ENCODE measurements around the gene SPINT1. TPM values are rescaled to one million over a fixed set of nuclear protein-coding genes. Genes with fewer than 3 reads are reported as not detected.

SPINT1 gene
- polyA plus RNA-seq, 1 experiment = 0.87 TPM

DNA sequence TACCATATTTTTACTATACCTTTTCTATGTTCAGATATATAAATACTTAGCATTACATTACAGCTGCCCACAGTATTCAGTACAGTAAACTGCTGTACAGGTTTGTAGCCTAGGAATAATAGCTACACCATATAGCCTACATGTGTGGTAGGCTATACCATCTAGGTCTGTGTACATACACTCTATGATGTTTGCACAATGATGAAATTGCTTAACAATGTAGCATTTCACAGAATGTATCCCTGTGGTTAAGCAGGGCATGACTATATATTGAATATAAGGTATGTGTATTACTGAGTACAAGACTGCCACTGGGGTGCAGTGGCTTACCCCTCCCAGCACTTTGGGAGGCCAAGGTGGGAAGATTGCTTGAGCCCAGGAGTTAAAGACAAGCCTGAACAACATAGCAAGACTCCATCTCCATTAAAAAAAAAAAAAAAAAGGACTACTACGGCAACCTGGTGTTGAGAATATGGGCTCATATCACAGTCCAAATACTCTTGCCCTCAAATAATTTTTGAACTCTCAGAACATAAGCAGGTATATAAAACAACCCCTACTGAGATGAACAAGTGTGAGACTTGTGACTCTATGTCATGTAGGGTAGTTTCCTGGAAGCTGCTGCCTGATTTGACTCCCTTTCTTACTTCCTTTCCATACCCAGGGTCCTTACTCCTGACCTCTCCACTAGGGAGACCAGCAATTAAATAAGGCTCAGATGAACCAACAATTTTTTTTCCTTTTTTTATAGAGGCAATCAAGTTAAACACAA is 20.1 kb upstream of the SPINT1 start:
- Histone ChIP-seq H3K27me3 (ENCODE audit: control insufficient read depth, insufficient read depth, low read length) (peaks cover 8% of the 10 kb centered on the region), H3K27ac (ENCODE audit: low read depth, low read length) (no peak overlapping the region), H3K4me3 (ENCODE audit: low read depth, low read length) (no peak overlapping the region), H3K9me3 (ENCODE audit: control insufficient read depth, insufficient read depth, low read length) (no peaks in the 10 kb centered on the region)
- TF ChIP-seq, protein P1, sequence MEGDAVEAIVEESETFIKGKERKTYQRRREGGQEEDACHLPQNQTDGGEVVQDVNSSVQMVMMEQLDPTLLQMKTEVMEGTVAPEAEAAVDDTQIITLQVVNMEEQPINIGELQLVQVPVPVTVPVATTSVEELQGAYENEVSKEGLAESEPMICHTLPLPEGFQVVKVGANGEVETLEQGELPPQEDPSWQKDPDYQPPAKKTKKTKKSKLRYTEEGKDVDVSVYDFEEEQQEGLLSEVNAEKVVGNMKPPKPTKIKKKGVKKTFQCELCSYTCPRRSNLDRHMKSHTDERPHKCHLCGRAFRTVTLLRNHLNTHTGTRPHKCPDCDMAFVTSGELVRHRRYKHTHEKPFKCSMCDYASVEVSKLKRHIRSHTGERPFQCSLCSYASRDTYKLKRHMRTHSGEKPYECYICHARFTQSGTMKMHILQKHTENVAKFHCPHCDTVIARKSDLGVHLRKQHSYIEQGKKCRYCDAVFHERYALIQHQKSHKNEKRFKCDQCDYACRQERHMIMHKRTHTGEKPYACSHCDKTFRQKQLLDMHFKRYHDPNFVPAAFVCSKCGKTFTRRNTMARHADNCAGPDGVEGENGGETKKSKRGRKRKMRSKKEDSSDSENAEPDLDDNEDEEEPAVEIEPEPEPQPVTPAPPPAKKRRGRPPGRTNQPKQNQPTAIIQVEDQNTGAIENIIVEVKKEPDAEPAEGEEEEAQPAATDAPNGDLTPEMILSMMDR (IDR thresholded peaks at IDR 0.05; ENCODE audit: low read depth, low read length) = no peak
- CTCF ChIA-PET = interaction anchor here (0.8 kb wide), 1 partner anchor 35 kb away, joined by 7 read pairs; no protein-coding TSS in a partner anchor
- POLR2A ChIA-PET = interaction anchor here (0.6 to 0.7 kb wide), 2 partner anchors 71 to 130 kb away, joined by 4 to 7 read pairs; no protein-coding TSS in a partner anchor
- DNase-seq (ENCODE audit: low read depth, low spot score) = no peak

DNA sequence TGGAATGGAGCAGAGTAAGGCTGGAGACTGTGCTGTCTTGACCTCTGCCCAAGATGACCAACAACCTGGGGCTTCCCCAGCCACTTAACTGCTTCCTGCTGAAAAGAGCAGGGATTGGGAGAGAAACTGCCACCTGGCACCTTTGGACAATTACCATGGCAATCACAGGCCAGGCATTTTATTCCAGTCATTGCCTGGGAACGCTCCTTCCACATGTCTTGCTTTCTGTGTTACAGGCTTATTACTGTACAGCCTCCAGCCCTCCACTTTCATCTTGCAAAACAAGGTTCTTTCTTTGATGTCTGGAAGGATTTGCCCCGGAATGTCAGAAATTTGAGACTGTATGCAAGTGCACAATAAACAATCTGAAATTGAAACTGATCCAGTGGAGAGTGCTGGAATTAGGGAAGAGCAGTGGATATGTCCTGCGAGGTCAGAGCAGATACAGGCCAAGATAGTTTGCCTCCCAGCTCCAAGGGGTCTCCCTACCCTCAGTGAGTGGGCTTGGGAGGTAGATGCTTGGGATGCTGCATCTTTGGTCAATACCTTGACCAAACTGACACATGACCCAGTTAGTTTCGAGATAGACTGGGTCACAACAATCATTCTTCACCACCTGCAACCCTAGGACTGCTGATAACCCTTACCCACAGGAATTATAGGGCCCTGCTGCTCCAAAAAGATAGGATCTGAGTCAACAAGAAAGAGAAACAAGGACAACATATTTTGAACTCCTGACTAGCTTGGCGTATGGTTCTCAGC is 18.0 kb upstream of the SPINT1 start:
- TF ChIP-seq, protein P1 (IDR thresholded peaks at IDR 0.05; ENCODE audit: low read depth, low read length) = no peak
- ChIA-PET POLR2A (no interaction called here), CTCF (no interaction called here)
- Histone ChIP-seq H3K27me3 (ENCODE audit: control insufficient read depth, insufficient read depth, low read length) (peaks cover 9% of the 10 kb centered on the region), H3K9me3 (ENCODE audit: control insufficient read depth, insufficient read depth, low read length) (no peaks in the 10 kb centered on the region), H3K4me3 (ENCODE audit: low read depth, low read length) (no peak overlapping the region), H3K27ac (ENCODE audit: low read depth, low read length) (no peak overlapping the region)
- DNase-seq (ENCODE audit: low read depth, low spot score) = peak; percentile 52

DNA sequence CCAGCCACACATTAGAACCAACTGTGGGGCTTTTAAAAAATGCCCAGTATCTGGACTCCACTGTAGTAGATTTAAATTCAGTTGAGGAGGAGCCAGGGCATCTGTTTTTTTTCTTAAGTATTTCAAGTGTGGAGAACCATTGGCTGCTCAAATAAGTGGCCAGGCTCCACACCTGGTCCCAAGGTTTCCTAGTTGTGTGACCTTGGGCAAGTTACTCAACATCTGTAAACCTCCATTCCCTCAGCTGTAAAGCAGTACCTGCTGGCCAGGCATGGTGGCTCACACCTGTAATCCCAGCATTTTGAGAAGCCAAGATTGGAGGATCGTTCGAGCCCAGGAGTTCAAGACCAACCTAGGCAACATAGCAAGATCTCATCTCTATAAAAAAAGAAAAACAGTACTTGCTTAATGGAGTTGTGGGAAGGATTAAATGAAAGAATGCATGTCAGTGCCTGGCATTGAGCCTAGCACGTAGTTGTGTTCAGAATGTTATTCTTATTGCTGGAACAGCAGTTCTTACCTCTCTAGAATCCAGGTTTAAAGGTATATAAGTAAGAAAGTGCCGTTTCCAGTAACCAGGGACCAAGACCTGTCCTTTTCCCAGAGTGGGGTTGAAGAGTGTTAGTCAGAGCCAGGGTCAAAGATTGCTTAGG is 17.3 kb upstream of the SPINT1 start:
- no peaks in the 10 kb centered on the region for H3K9me3 ChIP-seq (ENCODE audit: control insufficient read depth, insufficient read depth, low read length)
- ChIA-PET CTCF (no interaction called here), POLR2A (no interaction called here)
- peaks cover 9% of the 10 kb centered on the region for H3K27me3 ChIP-seq (ENCODE audit: control insufficient read depth, insufficient read depth, low read length)
- H3K27ac ChIP-seq (ENCODE audit: low read depth, low read length) = no peak overlapping the region
- TF ChIP-seq, protein P1 (IDR thresholded peaks at IDR 0.05; ENCODE audit: low read depth, low read length) = no peak
- DNase-seq (ENCODE audit: low read depth, low spot score) = no peak
- no peak overlapping the region for H3K4me3 ChIP-seq (ENCODE audit: low read depth, low read length)

DNA sequence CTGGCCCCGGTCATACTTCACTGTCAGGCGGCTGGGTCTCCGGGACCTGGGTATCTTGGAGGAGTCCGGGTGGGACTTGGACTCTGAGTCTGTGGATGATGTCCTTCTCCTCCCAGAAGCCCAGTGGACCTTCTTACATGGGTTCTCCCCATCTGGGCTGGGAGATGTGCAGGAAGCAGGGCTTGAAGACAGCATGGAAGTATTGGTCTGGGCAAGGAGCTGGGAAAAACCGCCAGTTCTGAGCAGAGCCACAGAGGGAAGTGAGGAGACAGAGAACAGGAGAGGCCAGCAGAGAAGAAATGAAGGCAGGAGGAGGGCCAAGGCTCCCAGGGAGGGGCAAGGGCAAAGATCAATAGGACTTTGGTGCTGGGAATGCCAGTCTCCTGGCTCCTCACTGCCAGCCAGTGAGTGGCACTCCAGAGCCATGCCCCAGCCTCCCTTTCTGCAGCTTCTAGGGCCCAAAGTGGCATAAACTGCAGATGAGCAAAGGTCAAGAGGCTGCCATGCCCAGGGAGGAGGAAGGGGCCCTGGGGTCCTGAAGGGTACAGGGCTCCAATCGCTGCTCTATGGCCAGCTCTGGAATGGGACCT is 15.3 kb upstream of the SPINT1 start, which contains the start of gene PPP1R14D:
TSS of gene PPP1R14D (minus strand) at position 262 of the 590 bp plus-strand sequence. CDS start at position 195, 67 bp downstream.
- ChIA-PET POLR2A (no interaction called here), CTCF (interaction anchor here (1.8 kb wide), 1 partner anchor 29 kb away, joined by 6 read pairs; no protein-coding TSS in a partner anchor)
- Histone ChIP-seq H3K27ac (ENCODE audit: low read depth, low read length) (no peak within 1 kb of the TSS), H3K4me3 (ENCODE audit: low read depth, low read length) (no peak within 1 kb of the TSS), H3K9me3 (ENCODE audit: control insufficient read depth, insufficient read depth, low read length) (no peaks in the 10 kb centered on the region), H3K27me3 (ENCODE audit: control insufficient read depth, insufficient read depth, low read length) (peaks cover 9% of the 10 kb centered on the region)
- TF ChIP-seq, protein P1 (IDR thresholded peaks at IDR 0.05; ENCODE audit: low read depth, low read length) = no peak
- no peak for DNase-seq (ENCODE audit: low read depth, low spot score)
